Measurements from ENCODE around the gene SPAG5. TPM values are rescaled to one million over a fixed set of nuclear protein-coding genes. Genes with fewer than 3 reads are reported as not detected.
A peak's percentile ranks its signal among the peaks of the same experiment; 100 is the strongest.

SPAG5 gene
- total and polyA plus RNA-seq, 10 of the 15 experiments (the other 5 are each of a cell fraction or from before 2014, with no cell fraction given), result 73.5 to 171 (median 106) TPM

DNA sequence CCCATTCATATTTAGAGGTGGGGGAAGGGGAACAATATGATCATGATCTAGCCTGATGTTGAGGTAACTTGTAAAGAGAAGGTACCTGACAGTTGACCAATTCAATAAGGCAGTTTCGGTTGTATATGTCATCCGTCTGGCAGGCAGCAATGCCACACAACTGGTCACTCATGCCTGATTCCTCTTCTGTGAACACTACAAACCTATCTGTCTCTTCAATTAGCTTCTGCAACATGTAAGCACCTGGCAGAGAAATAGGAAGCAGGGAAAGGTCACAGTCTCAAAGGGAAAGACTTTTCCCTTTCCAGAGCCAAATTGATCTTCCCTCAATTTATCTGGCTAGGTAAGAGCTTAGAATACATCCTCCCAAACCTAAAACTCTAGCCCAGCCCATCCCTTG lies 25.3 kb upstream of the SPAG5 start:
- no peaks in the 10 kb centered on the region for H3K9me3 ChIP-seq (replicated peaks; ENCODE audit: control insufficient read depth, insufficient read depth, low read length)
- 3% methylated on average over 2 of the region's 2 CpGs for WGBS (ENCODE audit: insufficient coverage, insufficient replicate concordance, low lambda C conversion rate, missing lambda C conversion rate)
- no peak overlapping the region for H3K4me3 ChIP-seq
- ChIA-PET SMC1A (ENCODE audit: uncharacterized antibody, unreplicated experiment) (interaction anchor here (0.8 kb wide), 1 partner anchor 12 kb away, joined by 3 read pairs; no protein-coding TSS in a partner anchor), POLR2A (interaction anchor here (1.1 kb wide), 1 partner anchor 823 kb away, joined by 3 read pairs; no protein-coding TSS in a partner anchor), CTCF (interaction anchor here (1.0 to 4.8 kb wide), 3 partner anchors 12 to 341 kb away, joined by 3 to 20 read pairs (median 6); no protein-coding TSS in a partner anchor), RAD21 (ENCODE audit: unreplicated experiment) (interaction anchor here (1.2 kb wide), 1 partner anchor 74 kb away, joined by 3 read pairs; no protein-coding TSS in a partner anchor)
- intact Hi-C loops (cut with micrococcal nuclease; ENCODE audit: unreplicated experiment), result loop anchor here (5.0 kb wide), 1 partner anchor 52 kb away; the partner anchor contains the start of gene PIGS
- H2AFZ ChIP-seq (ENCODE audit: control insufficient read depth, low read depth, low read length), result no peak overlapping the region
- no peak for TF ChIP-seq KDM1A (IDR thresholded peaks at IDR 0.05; ENCODE audit: borderline replicate concordance)
- TF ChIP-seq SMC3 (IDR thresholded peaks at IDR 0.05; ENCODE audit: borderline replicate concordance, low read length), result no peak
- TF ChIP-seq TAF1 (IDR thresholded peaks at IDR 0.05; ENCODE audit: borderline replicate concordance, low read depth, low read length), result no peak
- peaks cover 29 to 47% of the 10 kb centered on the region in 2 experiments for H3K36me3 ChIP-seq (ENCODE audit: control insufficient read depth in 2 of 2, insufficient read depth in 2 of 2, low read length in 1 of 2)
- H3K27me3 ChIP-seq (replicated peaks in 1 of 2; ENCODE audit: control insufficient read depth in 2 of 2, insufficient read depth in 2 of 2, low read length in 1 of 2), result no peaks in the 10 kb centered on the region
- peak; percentile 84 for ATAC-seq
- H3K9ac ChIP-seq (ENCODE audit: control insufficient read depth, insufficient read depth, low read length), result no peak overlapping the region
- H3K27ac ChIP-seq (ENCODE audit: control insufficient read depth, insufficient read depth), result no peak overlapping the region
- no peaks in the 10 kb centered on the region for H3K4me1 ChIP-seq (ENCODE audit: control insufficient read depth, insufficient read depth, low read length)
- no peak for FAIRE-seq
- no TSS peak for BruUV-seq (replicated peaks)
- no peak overlapping the region for H3K4me2 ChIP-seq (ENCODE audit: control insufficient read depth, insufficient read depth)
- in situ Hi-C loops (cut with MboI), result no loop called here
- H3K79me2 ChIP-seq (ENCODE audit: control insufficient read depth, insufficient read depth, low read length), result no peaks in the 10 kb centered on the region
- no peaks in the 10 kb centered on the region for H4K20me1 ChIP-seq (ENCODE audit: control insufficient read depth, insufficient read depth)
- no peak for DNase-seq (ENCODE audit: low read depth, low spot score)

DNA sequence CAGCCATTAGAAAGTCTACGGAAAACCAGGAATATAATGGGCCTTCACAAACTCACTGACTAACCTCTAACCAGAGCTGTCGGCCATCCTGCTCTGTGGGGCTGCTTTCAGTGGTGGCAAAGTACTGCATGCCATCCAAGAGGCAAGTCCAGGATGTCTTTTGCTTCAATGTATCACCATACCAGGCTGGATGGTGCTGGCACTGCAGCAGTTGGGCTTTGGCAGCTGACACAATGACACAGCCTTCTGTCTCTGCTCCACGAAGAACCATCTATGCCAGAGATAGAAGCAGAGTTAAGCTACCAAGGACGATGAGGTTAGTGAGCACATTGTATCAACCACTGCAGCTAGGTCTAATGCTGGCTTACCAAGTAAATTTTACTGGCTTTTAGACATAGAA lies 24.9 kb upstream of the SPAG5 start:
- ChIA-PET CTCF (interaction anchor here (1.0 to 4.8 kb wide), 3 partner anchors 12 to 342 kb away, joined by 3 to 20 read pairs (median 6); no protein-coding TSS in a partner anchor), SMC1A (ENCODE audit: uncharacterized antibody, unreplicated experiment) (interaction anchor here (0.6 to 0.8 kb wide), 2 partner anchors 12 to 312 kb away, joined by 3 to 4 read pairs; no protein-coding TSS in a partner anchor), RAD21 (ENCODE audit: unreplicated experiment) (no interaction called here), POLR2A (interaction anchor here (1.1 kb wide), 1 partner anchor 823 kb away, joined by 3 read pairs; no protein-coding TSS in a partner anchor)
- intact Hi-C loops (cut with micrococcal nuclease; ENCODE audit: unreplicated experiment) (loop anchor here (5.0 kb wide), 1 partner anchor 51 kb away; the partner anchor contains the start of gene PIGS), in situ Hi-C loops (cut with MboI) (no loop called here)
- no peak for ATAC-seq
- H4K20me1 ChIP-seq (ENCODE audit: control insufficient read depth, insufficient read depth), result no peaks in the 10 kb centered on the region
- no peak overlapping the region for H3K4me3 ChIP-seq
- no peak overlapping the region for H3K9ac ChIP-seq (ENCODE audit: control insufficient read depth, insufficient read depth, low read length)
- no peak overlapping the region for H3K4me2 ChIP-seq (ENCODE audit: control insufficient read depth, insufficient read depth)
- no TSS peak for BruUV-seq (replicated peaks)
- H3K79me2 ChIP-seq (ENCODE audit: control insufficient read depth, insufficient read depth, low read length), result no peaks in the 10 kb centered on the region
- H3K27ac ChIP-seq (ENCODE audit: control insufficient read depth, insufficient read depth), result no peak overlapping the region
- H3K4me1 ChIP-seq (ENCODE audit: control insufficient read depth, insufficient read depth, low read length), result no peaks in the 10 kb centered on the region
- 96% methylated on average over 4 of the region's 4 CpGs for WGBS (ENCODE audit: insufficient coverage, insufficient replicate concordance, low lambda C conversion rate, missing lambda C conversion rate)
- H3K36me3 ChIP-seq (ENCODE audit: control insufficient read depth in 2 of 2, insufficient read depth in 2 of 2, low read length in 1 of 2), result peaks cover 32 to 51% of the 10 kb centered on the region in 2 experiments
- no peak overlapping the region for H2AFZ ChIP-seq (ENCODE audit: control insufficient read depth, low read depth, low read length)
- TF ChIP-seq CBX5 (IDR thresholded peaks at IDR 0.05; ENCODE audit: low read depth), result no peak
- TF ChIP-seq JUNB (IDR thresholded peaks at IDR 0.05), result no peak
- no peak for TF ChIP-seq SP1 (IDR thresholded peaks at IDR 0.05; ENCODE audit: low read depth, low read length)
- TF ChIP-seq ESRRA (IDR thresholded peaks at IDR 0.05; ENCODE audit: low read length), result no peak
- TF ChIP-seq ASH2L (IDR thresholded peaks at IDR 0.05; ENCODE audit: borderline replicate concordance, low read depth), result no peak
- TF ChIP-seq ZSCAN29 (IDR thresholded peaks at IDR 0.05), result no peak
- no peak for TF ChIP-seq SIN3A (IDR thresholded peaks at IDR 0.05; ENCODE audit: low read depth, low read length)
- TF ChIP-seq TBL1XR1 (IDR thresholded peaks at IDR 0.05; ENCODE audit: low read depth, low read length), result no peak
- no peak for TF ChIP-seq RFX5 (IDR thresholded peaks at IDR 0.05; ENCODE audit: low read depth, low read length)
- TF ChIP-seq SRF (IDR thresholded peaks at IDR 0.05; ENCODE audit: low read depth in 2 of 2, low read length in 2 of 2), result no peak
- TF ChIP-seq HDAC2 (IDR thresholded peaks at IDR 0.05), result no peak
- no peak for TF ChIP-seq BHLHE40 (IDR thresholded peaks at IDR 0.05; ENCODE audit: borderline replicate concordance in 1 of 2, low read depth in 2 of 2, low read length in 1 of 2)
- TF ChIP-seq, protein P1, sequence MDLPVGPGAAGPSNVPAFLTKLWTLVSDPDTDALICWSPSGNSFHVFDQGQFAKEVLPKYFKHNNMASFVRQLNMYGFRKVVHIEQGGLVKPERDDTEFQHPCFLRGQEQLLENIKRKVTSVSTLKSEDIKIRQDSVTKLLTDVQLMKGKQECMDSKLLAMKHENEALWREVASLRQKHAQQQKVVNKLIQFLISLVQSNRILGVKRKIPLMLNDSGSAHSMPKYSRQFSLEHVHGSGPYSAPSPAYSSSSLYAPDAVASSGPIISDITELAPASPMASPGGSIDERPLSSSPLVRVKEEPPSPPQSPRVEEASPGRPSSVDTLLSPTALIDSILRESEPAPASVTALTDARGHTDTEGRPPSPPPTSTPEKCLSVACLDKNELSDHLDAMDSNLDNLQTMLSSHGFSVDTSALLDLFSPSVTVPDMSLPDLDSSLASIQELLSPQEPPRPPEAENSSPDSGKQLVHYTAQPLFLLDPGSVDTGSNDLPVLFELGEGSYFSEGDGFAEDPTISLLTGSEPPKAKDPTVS (IDR thresholded peaks at IDR 0.05; ENCODE audit: low read depth, low read length), result no peak
- no peak for TF ChIP-seq RCOR1 (conservative IDR thresholded peaks at IDR 0.05; ENCODE audit: low read depth, low read length)
- H3K27me3 ChIP-seq (replicated peaks in 1 of 2; ENCODE audit: control insufficient read depth in 2 of 2, insufficient read depth in 2 of 2, low read length in 1 of 2), result no peaks in the 10 kb centered on the region
- FAIRE-seq, result no peak
- no peaks in the 10 kb centered on the region for H3K9me3 ChIP-seq (replicated peaks; ENCODE audit: control insufficient read depth, insufficient read depth, low read length)
- no peak for DNase-seq (ENCODE audit: low read depth, low spot score)

All from GM12878 (cell line).